ENCODE measurements around the gene TCEA3. TPM values are rescaled to one million over a fixed set of nuclear protein-coding genes. Genes with fewer than 3 reads are reported as not detected.

TCEA3 gene
- total RNA-seq, 3 donors from 2014 or later = 95.7 to 200 (median 125) TPM

- TF ChIP-seq, protein P1, sequence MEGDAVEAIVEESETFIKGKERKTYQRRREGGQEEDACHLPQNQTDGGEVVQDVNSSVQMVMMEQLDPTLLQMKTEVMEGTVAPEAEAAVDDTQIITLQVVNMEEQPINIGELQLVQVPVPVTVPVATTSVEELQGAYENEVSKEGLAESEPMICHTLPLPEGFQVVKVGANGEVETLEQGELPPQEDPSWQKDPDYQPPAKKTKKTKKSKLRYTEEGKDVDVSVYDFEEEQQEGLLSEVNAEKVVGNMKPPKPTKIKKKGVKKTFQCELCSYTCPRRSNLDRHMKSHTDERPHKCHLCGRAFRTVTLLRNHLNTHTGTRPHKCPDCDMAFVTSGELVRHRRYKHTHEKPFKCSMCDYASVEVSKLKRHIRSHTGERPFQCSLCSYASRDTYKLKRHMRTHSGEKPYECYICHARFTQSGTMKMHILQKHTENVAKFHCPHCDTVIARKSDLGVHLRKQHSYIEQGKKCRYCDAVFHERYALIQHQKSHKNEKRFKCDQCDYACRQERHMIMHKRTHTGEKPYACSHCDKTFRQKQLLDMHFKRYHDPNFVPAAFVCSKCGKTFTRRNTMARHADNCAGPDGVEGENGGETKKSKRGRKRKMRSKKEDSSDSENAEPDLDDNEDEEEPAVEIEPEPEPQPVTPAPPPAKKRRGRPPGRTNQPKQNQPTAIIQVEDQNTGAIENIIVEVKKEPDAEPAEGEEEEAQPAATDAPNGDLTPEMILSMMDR (IDR thresholded peaks at IDR 0.05) = no peak
- Histone ChIP-seq H3K4me3 (no peak overlapping the region), H3K36me3 (ENCODE audit: low read depth) (no peaks in the 10 kb centered on the region), H3K9me3 (no peaks in the 10 kb centered on the region), H3K4me1 (ENCODE audit: low read depth) (peaks cover 26% of the 10 kb centered on the region)
- no peak for ATAC-seq
- intact Hi-C loops (cut with DNase I, micrococcal nuclease) = no loop called here
- DNase-seq = no peak
These were observed 3.8 kb downstream of the TCEA3 start for GRCh38 chr1:23420778-23421177.

DNA sequence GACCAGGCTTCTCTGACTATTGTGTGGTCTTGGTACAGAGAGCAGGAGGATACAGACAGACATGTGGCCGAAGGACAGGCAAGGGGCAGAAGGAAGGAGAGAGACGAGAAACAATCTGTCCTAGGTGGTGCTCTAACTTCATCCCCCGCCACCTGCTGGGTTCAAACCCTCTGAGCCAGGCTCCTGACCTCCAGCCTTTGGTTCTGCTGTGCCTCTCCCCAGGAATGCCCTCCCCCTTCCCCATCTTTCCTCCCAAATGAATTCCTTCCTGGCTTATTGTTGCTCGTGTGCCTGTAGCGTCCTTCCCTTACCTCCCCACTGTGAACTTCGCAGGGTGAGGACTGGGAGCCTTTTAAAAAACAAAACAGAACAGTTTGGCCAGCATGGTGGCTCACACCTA lies 5.4 kb downstream of the TCEA3 start:
- intact Hi-C loops (cut with DNase I, micrococcal nuclease) = no loop called here
- H3K9me3 ChIP-seq = no peaks in the 10 kb centered on the region
- DNase-seq (no peak), ATAC-seq (no peak)
- H3K4me3 ChIP-seq = no peak overlapping the region
- no peaks in the 10 kb centered on the region for H3K36me3 ChIP-seq (ENCODE audit: low read depth)
- TF ChIP-seq, protein P1 (IDR thresholded peaks at IDR 0.05) = no peak
- H3K4me1 ChIP-seq (ENCODE audit: low read depth) = peaks cover 26% of the 10 kb centered on the region

DNA sequence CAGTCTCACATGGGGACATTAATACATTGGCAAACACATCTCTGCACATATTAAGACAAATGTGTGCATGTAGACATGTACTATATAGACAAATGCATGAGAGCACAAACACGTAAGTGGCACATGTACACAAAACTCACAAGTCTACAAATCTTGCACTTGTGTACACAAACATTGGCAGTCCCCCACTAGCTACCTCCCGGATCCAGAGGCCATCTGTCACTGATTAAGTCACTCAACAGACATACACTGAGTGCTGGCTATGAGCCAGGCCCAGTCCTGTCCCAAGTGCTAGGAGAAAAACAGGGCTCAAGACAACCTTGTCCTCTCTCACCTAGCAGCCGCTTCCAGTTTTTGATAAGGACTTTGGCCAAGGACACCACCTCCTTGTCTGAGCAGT lies 7.0 kb downstream of the TCEA3 start:
- Histone ChIP-seq H3K9me3 (no peaks in the 10 kb centered on the region), H3K4me1 (ENCODE audit: low read depth) (peaks cover 15% of the 10 kb centered on the region), H3K36me3 (ENCODE audit: low read depth) (no peaks in the 10 kb centered on the region), H3K4me3 (no peak overlapping the region)
- ATAC-seq (peak; percentile 1), DNase-seq (peak in 1 of 3 donors; percentile 42)
- TF ChIP-seq, protein P1 (IDR thresholded peaks at IDR 0.05) = no peak
- intact Hi-C loops (cut with DNase I, micrococcal nuclease) = no loop called here

DNA sequence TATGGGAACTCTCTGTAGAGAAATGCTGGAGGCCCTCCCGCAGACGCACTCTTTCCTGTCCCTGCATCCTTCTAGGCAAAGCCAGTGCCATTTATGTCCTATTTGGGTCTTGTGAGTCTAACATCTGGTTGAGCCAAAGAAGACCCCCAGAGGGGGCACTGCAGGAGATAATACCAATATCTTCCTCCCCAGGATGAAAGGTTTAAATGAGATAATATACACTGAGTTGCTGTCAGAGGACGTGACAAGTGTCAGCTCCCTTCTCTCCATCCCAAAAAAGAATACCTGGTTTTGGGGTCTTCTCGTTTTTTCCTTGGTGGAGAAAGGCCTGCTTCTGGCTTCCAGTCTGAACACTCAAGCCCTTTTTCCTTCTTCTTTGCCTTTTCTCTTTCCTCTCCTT lies 7.6 kb downstream of the TCEA3 start:
- H3K4me3 ChIP-seq = no peak overlapping the region
- no peak for ATAC-seq
- no peaks in the 10 kb centered on the region for H3K36me3 ChIP-seq (ENCODE audit: low read depth)
- H3K9me3 ChIP-seq = no peaks in the 10 kb centered on the region
- H3K4me1 ChIP-seq (ENCODE audit: low read depth) = peaks cover 9% of the 10 kb centered on the region
- TF ChIP-seq, protein P1 (IDR thresholded peaks at IDR 0.05) = no peak
- DNase-seq = no peak
- intact Hi-C loops (cut with DNase I, micrococcal nuclease) = no loop called here

- intact Hi-C loops (cut with DNase I, micrococcal nuclease) = no loop called here
These were observed 15.7 kb downstream of the TCEA3 start for GRCh38 chr1:23408797-23409290.

More at GRCh38 chr1:23408797-23409290, 15.7 kb downstream of the TCEA3 start:
- ATAC-seq = no peak
- H3K9me3 ChIP-seq = no peaks in the 10 kb centered on the region
- no peak for DNase-seq
- TF ChIP-seq, protein P1 (IDR thresholded peaks at IDR 0.05) = no peak
- H3K36me3 ChIP-seq (ENCODE audit: low read depth) = no peaks in the 10 kb centered on the region
- H3K4me1 ChIP-seq (ENCODE audit: low read depth) = peaks cover 9% of the 10 kb centered on the region
- no peak overlapping the region for H3K4me3 ChIP-seq
